ENCODE measurements around the gene BDKRB2. TPM values are rescaled to one million over a fixed set of nuclear protein-coding genes. Genes with fewer than 3 reads are reported as not detected.

Gene BDKRB2
- total RNA-seq, 1 donor = 23.1 TPM

DNA sequence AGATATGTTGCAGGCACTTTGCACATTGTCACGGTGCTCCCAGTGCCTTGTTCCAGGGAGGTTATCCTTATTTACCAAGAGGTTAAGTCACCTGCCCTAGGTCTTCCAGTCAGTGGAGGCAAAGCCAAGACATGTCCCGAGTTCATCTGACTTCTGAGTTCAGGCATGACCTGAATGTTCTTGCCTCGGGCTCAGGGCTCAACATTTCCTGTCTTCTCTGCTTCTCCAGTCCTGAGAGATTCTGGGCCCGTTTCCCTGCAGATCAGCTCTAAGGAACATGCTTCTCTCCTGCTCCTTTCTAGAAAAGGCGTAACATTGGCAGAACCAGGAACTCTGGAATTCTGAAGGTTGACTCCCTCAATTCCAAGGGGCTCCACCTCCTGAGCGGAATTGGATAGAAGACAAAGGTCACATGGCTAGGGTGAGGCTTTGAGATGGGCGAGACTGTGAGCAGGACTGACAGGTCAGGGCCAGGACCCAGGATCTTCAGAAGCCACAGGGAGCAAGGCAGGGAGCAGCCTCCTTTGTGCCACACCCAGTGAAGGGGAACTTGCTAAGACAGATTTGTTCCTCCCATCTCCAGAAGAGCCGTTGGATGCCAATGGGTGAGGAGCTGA lies 19.9 kb downstream of the BDKRB2 start:
- TF ChIP-seq, protein P1, sequence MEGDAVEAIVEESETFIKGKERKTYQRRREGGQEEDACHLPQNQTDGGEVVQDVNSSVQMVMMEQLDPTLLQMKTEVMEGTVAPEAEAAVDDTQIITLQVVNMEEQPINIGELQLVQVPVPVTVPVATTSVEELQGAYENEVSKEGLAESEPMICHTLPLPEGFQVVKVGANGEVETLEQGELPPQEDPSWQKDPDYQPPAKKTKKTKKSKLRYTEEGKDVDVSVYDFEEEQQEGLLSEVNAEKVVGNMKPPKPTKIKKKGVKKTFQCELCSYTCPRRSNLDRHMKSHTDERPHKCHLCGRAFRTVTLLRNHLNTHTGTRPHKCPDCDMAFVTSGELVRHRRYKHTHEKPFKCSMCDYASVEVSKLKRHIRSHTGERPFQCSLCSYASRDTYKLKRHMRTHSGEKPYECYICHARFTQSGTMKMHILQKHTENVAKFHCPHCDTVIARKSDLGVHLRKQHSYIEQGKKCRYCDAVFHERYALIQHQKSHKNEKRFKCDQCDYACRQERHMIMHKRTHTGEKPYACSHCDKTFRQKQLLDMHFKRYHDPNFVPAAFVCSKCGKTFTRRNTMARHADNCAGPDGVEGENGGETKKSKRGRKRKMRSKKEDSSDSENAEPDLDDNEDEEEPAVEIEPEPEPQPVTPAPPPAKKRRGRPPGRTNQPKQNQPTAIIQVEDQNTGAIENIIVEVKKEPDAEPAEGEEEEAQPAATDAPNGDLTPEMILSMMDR (IDR thresholded peaks at IDR 0.05; ENCODE audit: insufficient read depth, low read length) = no peak
- no peak overlapping the region for H3K4me3 ChIP-seq (ENCODE audit: low read depth, low read length)
- peak; percentile 45 for DNase-seq (ENCODE audit: low read depth)

DNA sequence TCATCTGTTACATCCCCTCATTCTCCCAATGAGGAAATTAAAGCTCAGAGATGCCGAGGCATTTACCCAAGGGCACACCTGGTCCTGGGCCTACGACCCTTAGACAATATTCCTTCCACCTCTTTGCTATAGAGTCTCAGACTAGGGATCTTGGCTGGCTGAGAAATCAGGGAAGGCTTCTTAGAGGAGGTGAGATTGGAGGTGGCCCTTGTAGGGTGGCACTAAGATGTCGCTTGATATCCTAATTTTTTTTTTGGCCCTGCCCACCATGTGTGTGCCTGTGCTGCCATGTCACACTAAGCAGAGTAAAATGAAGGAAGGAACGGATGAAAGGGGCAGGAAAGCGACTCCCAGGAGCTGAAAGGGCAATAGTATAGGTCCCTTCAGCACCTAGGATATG lies 20.6 kb downstream of the BDKRB2 start:
- no peak for DNase-seq (ENCODE audit: low read depth)
- H3K4me3 ChIP-seq (ENCODE audit: low read depth, low read length) = no peak overlapping the region
- TF ChIP-seq, protein P1 (IDR thresholded peaks at IDR 0.05; ENCODE audit: insufficient read depth, low read length) = no peak

DNA sequence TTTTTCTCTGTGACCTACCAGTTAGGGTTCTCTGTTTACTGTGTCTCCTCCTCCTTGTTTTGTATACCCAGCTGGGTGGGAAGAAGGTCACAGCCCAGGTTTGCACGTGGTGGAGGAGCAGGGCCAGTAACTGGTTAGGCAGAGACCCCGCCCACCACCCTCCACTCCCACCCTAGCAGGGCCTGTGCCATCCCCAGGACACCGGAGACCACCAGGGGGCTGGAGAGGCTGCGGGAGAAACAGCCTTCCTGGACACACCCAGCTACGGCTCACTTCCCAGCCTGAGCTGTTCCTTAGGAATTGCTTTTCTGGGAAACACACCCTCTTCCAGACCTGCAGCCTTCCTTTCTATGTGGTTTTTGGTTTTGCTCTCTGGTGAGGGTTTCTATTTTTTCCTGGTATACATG lies 21.1 kb downstream of the BDKRB2 start:
- no peak overlapping the region for H3K4me3 ChIP-seq (ENCODE audit: low read depth, low read length)
- DNase-seq (ENCODE audit: low read depth) = peak; percentile 79
- TF ChIP-seq, protein P1 (IDR thresholded peaks at IDR 0.05; ENCODE audit: insufficient read depth, low read length) = peak; percentile 70

DNA sequence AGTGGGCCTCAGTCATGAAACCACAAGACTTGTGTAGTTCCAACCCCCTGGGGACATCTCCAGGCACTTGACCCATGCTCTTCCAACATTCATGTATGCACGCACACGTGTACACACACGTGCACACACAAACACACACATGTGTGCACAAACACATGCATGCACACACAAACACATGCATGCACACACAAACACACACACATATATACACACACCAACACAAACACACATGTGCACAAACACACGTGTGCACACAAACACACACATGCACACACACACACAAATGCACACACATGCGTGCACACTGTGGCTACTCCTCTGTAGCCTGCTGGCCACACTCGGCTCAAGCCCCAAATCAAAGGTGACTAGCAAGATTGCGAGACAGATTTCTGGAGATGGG lies 22.8 kb downstream of the BDKRB2 start:
- DNase-seq (ENCODE audit: low read depth) = no peak
- TF ChIP-seq, protein P1 (IDR thresholded peaks at IDR 0.05; ENCODE audit: insufficient read depth, low read length) = no peak
- H3K4me3 ChIP-seq (ENCODE audit: low read depth, low read length) = no peak overlapping the region

DNA sequence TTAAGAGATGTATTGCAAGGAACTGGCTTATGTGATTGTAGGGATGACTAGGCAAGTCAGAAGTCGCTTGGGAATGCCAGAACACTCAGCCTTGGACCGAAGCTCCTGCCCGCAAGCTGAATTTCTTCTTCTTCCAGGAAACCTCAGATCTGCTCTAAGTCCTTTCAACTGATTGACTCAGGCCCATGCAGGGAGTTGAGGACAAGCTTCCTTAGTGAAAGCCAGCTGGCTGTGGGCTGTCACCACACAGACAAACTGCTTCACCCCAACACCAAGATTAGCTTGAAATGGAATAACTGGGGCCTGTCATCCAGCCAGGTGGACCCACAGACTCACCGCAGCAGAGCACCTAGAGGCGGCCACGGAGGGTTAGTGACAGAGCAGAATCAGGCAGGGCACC lies 24.7 kb downstream of the BDKRB2 start:
- TF ChIP-seq, protein P1 (IDR thresholded peaks at IDR 0.05; ENCODE audit: insufficient read depth, low read length) = no peak
- no peak overlapping the region for H3K4me3 ChIP-seq (ENCODE audit: low read depth, low read length)
- DNase-seq (ENCODE audit: low read depth) = peak; percentile 42

DNA sequence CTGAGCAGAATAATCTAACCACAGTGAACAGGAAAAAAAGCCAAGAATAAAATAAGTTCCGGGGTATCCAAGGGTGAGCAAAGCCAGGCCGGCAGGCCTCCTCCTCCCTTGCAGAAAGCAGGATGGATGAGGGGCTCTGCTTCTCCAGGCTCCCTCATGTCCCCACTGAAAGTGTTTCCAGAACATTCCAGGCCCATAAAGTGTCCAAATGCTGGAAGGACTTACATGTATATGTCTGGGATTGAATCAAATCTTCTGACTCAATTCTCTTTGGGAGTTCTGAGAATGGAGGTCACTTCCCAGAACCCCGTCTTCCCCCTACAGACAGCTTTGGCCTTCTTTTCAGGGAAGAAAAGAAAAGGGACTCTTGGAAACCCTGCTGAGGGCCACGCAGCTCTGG lies 26.4 kb downstream of the BDKRB2 start:
- TF ChIP-seq, protein P1 (IDR thresholded peaks at IDR 0.05; ENCODE audit: insufficient read depth, low read length) = no peak
- DNase-seq (ENCODE audit: low read depth) = no peak
- H3K4me3 ChIP-seq (ENCODE audit: low read depth, low read length) = no peak overlapping the region
